Measurements from ENCODE around the gene YPEL1.
"Not testable (repeated sequence)": the region's sequence is repeated elsewhere in the genome, so short reads cannot be mapped to it uniquely, and the experiment has no call there.

YPEL1 gene

DNA sequence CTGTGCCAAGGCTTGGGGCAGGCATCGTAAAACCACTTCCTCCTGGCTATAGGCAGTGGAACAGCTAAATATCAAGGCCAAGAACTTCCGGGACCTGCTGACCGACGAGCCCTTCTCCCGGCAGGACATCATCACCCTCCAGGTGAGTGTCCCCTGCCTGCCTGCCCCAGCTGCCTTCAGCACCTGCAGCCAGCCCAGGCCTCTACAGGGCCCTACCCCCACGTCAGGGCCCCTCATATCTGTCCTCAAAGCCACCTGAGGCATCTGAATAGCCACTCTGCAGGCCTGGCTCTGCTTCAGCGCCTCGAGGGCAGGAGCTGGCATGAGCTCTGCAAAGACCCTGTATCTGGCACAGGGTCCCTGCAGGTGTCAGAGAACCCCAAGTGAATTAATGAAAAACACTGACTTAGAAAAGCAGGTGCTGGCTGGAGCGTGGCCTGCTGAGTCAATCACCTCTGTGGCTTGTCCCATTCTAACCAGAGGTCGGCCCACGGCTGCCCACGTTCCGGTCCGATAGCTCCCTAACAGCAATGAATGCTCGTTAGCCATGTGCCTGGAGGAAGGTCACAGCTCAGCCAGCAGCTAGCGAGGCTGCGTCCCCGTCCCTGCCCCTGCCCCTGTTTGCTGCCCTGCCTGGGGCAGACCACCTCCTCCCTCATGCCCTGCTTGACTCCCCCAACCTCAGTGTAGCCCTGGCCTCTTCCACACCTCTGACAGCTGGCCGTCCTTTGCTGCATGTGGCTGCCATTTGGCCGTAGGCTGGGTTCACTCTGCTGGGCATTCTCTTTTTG lies 53.0 kb downstream of the YPEL1 start:
- DNase-seq: no peak

DNA sequence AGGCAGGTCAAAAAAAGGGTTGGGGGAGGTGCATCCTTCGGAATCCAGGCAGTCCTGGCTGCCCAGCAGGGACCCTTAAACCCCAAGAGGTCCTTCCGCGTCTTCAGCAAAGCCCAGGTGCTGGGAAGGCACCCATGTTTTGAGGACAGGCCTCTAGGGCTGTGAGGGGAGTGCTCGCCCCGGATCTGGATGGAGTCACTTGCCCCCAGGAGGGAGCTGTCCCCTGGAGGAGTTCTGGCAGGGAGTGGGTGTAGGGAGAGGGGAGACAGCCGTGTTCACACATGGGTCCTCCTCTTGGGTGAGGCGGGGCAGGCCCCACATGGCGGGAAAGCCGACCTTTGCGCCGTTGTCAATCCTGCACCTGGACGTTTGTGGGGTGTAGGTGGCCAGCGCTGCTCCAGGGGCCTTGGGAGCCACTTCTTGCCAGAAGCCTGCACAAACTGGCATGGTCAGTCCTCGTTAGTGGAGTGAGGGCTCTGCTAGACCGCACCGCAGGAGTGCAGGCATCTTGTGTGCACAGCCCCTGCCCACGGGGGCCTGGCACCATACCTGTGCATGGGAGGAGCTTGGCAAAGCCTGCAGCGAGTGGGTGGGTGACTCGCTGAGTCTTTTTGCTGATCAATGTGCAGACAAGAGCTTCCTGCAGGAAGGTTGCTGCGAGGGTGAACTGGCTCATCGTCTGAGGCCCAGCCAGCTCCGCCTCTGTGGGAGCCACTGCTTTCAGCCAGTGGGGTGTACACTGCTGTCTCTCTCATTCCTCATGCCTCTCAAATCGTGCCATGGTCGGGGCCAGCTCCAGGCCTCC lies 53.8 kb downstream of the YPEL1 start:
- no peak for DNase-seq

DNA sequence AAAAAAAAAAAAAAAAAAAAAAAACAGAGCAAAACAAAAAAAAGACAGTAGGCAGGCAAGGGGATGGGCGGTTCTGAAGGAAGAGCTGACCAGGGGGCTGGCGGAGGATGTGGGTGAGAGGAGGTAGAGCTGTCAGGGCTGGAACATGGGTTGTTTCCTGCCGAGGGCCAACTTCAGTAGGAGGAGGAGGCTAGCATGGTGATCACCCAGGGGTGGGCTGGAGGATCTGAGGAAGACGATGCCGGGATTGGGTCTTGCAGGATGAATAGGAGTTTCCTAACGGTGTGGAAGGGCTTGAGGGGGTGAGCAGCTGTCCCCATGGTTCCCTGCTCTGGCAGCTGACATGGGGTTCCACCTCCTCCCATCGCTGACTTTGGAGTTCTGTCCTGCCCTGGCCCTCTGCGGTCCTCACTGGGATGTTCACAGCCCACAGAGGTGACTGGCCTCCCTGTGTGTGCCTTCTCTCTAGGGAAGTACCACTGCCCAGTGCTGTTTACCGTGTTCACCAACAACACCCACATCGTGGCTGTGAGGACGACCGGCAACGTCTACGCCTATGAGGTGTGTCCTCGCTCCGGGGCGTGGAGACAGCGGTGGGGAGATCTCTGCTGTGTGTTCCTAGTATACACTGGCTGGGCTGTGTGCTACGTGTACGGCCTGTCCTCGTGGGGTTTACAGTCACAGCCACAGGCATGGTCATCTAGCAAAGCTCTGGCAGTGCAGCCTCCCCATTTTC lies 54.6 kb downstream of the YPEL1 start:
- DNase-seq: no peak

DNA sequence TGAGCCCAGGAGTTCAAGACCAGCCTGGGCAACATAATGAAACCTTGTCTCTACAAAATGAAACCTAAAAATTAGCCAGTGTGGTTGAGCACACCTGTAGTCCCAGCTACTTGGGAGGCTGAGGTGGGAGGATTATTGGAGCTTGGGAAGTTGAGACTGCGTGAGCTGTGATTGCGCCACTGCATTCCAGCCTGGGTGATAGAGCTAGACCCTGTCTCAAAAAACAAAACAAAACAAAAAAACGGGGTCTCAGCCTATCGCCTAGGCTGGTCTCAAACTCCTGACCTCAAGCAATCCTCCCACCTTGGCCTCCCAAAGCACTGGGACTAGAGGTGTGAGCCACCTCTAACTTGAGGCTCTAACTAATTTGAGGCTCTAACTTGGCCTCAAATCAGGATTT lies 56.2 kb downstream of the YPEL1 start:
- no peak for DNase-seq

DNA sequence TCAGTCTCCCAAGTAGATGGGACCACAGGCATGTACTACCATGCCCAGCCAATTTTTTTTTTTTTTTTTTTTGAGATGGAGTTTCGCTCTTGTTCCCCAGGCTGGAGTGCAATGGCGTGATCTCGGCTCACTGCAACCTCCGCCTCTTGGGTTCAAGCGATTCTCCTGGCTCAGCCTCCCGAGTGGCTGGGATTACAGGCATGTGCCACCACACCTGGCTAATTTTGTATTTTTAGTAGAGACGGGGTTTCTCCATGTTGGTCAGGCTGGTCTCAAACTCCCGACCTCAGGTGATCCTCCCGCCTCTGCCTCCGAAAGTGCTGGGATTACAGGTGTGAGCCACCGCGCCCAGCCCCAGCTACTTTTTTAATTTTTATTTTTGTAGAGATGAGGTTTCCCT lies 56.8 kb downstream of the YPEL1 start:
- not testable (repeated sequence) for DNase-seq

DNA sequence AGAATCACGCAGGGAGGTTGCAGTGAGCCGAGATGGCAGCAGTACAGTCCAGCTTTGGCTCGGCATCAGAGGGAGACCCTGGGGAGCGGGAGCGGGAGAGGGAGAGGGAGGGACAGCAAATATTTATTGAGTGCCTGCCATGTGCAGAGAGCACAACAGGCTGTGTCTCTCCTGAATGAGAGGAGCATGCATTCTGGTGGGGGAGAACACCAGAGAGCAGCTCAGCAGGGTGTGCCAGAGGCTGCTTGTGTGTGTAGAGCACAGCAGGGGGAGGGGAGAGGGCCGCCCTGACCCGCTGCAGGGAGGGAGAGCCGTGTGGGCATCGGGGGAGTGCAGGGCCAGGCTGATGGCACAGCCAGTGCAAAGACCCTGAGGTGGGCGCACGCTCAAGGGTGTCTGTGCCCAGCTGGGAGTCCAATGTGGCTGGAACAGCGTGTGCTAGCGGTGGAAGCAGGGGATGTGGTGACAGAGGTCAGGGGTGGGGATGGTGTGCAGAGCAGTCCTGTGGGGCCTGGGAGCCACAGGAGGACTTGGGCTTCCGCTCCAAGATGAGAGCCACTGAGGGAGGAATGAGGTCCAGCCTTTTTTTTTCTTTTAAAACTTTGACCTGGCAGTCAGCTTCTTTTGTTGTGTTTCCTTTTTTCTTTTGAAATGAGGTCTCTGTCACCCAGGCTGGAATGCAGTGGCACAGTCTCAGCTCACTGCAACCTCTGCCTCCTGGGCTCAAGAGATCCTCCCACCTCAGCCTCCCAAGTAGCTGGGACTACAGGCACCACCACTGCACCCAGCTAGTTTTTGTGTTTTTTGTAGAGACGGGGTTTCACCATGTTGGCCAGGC lies 57.8 kb downstream of the YPEL1 start:
- no peak for DNase-seq

DNA sequence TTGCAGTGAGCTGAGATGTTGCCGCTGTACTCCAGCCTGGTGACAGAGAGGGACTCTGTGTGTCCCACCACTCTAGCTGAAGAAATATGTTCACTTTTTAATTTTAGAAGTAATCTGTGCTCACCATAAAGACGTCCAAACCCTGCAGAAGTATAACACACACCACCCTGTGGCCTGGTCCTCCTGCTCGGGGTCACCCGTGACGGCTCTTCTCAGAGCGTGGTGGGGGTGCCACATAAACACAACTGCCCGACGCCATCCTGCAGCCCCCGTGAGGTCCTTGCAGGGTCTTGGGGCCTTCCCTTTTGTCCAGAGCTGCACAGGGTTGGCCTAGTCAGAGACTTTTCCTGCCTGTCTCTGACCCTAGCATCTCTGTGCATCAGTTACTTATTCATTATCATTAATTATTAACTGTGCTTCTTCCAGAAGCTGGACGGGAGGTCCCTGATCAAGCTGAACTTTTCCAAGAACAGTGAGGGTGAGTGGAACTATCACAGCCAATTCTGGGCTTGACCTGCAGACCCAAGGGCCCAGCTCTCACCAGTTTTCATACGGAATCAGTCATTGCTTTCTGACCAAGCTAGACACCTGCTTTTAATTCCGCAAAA lies 60.9 kb downstream of the YPEL1 start:
- no peak for DNase-seq

DNA sequence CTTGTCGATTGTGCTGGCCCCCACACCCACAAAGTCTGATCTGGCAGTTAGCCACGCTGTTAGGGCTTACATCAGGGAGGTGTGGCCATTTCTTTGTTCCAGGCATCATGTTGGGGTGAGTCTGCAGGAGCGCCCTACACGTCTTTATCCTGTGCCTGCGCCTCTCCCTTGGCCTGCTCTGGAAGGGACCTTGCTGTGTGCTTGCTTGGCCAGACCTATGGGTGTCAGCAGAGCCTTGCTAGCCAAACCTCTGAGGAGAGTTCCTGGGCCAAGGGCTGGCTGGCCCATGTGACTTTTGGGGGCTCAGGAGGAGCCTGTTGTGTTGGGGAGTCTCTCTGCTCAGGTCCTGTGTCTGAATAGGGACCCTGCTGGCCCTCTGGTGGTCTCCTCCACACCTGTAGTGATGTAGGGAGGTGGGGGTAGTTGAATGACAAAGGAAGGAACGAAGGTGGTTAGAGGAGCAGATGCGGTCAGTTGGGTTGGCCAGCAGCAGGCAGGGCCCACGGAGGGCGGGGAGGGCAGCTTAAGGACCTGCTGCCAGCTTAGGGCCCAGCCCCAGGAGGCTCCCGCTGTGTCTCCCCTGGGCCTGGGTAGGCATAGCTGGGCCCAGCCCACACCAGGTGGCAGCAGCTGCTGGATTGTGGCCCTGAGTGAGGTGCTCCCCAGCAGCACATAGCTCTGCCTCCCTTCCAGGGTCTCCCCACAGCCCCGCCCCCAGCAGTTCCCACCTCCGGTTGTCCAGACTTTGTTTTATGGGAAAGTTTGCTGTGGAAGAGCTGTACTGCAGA lies 61.9 kb downstream of the YPEL1 start:
- DNase-seq: no peak

DNA sequence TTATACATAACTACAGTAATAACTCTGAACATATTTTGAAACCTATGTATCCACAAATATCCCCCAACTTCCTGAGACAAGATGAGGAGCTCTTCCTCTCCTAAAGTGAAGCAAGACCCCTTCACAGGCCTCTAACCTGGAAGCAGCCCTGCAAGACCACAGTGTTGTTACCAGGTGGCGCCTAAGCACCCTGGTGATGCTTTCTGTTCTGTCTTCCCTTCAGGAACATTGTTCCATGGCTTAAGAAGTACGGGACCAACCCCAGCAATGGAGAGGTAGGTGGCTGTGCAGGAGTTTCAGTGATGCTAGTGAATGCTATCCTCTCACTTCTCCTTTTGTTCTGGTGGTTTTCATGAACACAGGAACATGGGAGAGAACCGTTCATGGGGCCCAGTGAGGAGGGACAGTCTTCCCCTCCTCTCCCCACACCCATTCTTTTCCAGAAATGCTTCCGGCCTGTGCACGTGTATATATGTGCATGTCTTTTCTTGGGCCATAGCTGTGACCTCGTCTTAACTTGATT lies 63.4 kb downstream of the YPEL1 start:
- no peak for DNase-seq

DNA sequence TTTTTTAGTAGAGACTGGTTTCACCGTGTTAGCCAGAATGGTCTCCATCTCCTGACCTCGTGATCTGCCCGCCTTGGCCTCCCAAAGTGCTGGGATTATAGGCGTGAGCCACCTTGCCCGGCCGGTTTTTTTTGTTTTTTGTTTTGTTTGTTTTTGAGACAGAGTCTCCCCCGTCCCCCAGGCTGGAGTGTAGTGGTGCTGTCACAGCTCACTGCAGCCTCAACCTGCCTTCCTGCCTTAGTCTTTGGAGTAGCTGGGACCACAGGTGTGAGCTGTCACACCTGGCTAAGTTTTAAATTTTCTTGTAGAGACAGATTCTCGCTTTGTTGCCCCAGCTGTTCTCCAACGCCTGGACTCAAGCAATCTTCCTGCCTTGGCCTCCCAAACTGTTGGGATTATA lies 66.6 kb downstream of the YPEL1 start:
- DNase-seq: no peak

DNA sequence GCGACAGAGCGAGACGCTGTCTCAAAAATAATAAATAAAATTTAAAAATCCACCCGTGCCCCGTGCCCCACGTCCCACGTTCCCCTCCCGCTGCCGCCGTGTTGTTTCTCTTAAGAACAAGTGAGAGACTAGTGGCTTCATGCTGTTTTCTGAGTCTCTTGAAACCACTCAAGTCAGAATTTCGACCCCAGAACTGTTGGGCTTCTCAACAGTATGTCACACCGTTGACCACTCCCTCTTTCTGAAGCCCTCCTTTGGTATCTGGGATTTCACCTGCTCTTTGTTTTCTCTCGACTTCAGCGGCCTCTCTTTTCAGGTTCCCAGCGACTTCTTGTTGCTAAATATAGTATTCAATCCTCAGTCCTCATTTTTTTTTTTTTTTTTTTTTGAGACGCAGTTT lies 68.8 kb downstream of the YPEL1 start:
- no peak for DNase-seq

DNA sequence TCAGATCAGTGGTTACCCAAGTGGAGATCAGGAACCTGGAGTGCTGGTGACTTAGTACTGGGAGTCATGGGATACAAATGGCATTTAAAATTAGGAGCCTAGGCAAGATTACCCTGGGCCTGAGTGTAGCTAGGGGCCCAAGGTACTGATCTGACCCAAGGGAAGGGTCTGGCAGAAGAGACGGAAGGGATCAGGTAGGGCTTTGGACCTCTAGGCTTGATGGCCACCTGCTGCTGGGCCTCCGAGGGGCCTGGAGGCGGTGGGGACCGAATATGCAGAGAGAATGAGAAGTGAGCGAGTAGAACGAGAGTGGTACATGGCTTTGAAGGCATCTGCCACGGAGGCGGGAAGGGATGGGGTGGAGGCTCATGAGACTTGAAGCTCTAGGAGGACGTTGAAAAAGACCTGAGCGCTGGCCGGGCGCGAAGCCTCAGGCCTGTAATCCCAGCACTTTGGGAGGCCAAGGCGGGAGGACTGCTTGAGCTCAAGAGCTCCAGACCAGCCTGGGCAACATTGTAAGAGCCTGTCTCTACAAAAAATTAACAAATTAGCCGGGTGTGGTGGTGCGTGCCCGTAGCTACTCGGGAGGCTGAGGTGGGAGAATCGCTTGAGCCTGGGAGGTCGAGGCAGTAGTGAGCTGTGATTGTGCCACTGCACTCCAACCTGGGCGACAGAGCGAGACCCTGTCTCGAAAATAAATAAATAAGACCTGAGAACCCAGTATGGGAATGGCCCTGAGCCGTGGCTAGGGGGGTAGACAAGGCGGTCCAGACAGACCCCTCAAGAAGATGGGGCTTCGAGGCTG lies 70.3 kb downstream of the YPEL1 start:
- DNase-seq: no peak

DNA sequence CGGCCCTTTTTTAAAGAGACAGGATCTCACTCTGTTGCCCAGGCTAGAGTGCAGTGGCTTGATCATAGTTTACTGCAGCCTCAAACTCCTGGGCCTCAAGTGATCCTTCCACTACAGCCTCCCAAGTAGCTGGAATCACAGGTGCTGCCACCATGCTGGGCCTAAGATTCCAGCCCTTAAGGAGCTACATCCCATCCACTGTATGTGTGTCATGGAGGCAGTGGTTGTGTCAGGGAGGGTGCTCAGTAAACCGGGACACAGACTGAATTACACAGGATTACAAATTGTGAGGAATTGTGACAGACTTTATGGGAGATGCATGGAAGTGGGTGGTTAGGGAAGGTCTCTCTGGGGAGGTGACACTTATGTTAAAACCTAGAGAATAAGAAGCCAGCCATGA lies 71.9 kb downstream of the YPEL1 start:
- no peak for DNase-seq

DNA sequence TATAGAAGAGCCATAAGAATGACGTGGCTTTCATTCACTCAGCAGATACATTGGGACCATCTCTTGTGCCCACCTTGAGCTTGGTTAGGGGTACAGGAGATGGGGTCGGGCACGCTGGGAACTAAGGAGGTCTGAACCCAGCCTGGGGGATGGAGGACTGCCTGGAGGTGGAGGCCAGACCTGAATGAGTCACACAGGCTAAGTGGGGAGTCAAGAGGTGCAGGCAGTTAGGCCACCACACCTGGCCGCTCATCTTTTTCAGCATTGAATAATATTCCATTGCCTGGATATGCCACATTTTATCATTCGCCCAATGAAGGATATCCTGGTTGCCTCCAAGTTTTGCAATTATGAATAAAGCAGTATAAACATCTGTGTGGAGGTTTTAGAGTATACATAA lies 73.6 kb downstream of the YPEL1 start:
- no peak for DNase-seq

DNA sequence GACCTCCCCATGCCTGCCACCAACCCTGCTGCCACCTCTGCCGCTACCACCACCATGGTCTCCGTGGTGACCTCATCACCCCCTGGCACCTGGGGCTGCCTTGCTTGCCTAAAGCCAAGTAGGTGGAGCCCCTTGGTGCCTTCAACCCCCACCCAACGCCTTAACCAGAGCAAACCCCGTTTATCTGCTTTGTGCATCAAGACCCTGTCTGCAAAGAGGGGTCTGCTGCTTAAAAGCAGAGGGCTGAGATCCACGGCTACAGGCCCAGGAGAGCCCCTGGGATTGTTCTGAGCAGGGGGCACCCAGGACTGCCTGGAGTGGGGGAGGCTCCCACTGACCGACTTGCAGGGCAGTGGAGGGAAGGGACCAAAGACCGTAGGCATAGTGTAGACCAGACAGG lies 74.7 kb downstream of the YPEL1 start:
- DNase-seq: no peak

DNA sequence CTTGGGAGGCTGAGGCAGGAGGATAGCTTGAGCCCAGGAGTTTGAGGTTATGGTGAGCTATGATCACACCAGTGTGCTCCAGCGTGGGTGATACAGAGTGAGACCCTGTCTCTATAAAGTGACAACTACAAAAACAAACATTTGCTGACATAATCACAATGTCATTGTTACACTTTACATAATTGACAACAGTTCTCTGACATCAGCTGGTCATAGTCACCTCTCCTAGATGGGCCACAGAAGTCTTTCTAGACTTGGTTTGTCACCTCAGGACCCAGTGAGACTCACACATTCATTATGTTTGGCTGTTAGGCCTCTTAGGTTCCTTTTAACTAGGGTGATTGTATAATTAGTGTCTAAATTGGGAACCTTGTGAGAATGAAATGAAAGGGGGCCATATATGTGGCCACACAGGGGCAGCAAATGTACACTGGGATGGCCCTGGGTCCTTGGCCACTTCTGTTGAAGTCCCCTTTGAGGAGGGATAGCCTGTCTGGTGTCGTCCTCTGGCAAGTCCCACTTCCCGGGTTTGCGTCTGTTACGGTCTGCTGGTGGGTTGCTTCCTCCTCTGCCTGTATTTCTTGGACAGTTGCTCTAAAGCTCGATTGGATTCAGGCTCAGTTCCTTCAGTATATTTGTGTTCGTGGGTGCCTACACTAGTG lies 75.6 kb downstream of the YPEL1 start:
- no peak for DNase-seq

DNA sequence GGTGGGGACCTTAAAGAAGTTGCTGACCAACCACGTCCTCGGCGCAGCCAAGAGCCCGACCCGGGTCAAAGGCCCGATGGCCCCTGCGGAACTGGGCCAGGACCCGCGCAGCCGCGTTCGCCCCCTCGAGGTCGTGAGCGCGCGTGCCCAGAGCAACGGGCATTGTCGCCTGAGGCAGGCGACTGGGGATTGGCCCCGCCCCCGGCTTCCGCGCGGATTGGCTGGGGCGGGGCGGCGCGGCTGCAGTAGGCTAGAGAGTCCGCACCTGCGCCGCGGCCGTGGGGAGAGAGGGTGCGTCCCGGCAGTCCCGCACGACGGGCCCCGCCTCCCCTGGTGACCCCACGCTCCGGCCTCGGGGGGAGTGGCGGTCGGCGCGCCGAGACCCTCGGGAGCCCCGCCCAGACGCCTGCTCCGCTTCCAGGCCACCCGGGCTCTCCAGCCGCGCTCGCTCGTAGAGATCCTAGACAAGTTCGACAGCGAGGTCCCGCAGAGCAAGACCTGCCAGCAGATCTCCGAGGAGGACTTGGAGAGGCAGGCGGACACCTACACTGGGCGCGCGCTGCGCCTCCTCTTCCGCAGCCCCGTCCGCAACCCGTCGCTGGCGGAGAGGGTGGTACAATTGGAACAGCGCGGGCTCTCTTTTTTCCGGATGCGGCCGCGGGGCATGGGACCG lies 78.1 kb downstream of the YPEL1 start:
- peak; percentile 59 for DNase-seq

DNA sequence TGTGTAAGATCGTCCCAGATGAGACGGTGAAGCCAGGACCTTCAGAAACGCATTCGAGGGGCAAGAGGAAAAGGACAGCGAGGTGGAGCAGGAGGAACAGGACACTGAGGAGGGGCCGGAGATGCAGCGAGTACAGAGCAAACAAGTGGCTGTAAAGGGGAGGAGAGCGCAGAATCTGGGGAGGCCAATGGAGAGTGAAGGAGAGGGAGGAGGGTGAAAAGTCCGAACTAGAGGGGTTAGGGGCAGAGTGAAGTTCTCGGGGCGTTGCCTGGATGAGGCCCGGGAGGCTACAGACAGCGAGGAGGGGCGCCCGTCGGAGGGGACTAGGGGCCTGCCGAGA lies 78.6 kb downstream of the YPEL1 start:
- DNase-seq: no peak
